ENCODE data around the gene DNLZ.
"Not testable (repeated sequence)": the region's sequence is repeated elsewhere in the genome, so short reads cannot be mapped to it uniquely, and the experiment has no call there.

DNLZ gene

DNA sequence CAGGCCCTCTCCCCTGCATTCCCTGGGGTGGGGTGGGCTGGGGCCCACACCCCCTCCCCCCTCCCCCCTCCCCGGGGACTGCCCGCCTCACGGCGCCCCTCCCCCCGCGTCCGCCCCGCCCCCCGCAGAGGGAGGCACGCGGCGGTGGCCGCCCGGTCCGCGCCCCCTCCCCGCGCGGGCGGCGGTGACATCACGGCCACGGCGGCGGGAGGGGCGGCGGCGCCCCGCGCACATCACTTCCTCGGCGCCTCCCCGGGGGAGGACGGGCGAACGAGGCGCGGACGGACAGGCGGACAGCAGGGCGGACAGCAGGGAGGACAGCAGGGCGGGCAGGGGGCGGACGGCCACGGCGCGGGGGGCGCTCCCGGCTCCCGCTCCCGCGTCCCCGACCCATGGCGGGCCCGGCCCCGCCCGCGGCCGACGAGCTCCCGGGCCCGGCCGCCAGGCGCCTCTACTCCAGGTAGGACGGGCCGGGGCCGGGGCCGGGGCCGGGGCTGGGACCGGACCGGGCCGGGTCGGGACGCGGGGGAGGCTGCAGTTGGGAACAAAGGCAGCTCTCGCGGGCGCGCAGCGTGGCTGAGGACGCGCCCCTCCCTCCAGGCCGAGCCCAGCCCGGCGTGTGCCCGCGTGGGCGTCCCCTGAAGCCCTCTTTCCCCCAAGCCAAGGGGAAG lies 36.1 kb downstream of the DNLZ start, which contains the start of gene GPSM1:
TSS of gene GPSM1 (plus strand) at position 236 of the 671 bp plus-strand sequence. CDS start at position 393, 157 bp downstream.
- H3K27me3 Mint-ChIP-seq (ENCODE audit: low read depth): no peaks in the 10 kb centered on the region
- no peak within 1 kb of the TSS for H3K27ac Mint-ChIP-seq
- peaks cover 3% of the 10 kb centered on the region for H3K4me1 Mint-ChIP-seq (ENCODE audit: low read depth)
- no peaks in the 10 kb centered on the region for H3K9me3 Mint-ChIP-seq
- no peaks in the 10 kb centered on the region for H3K36me3 Mint-ChIP-seq (ENCODE audit: low read depth)
- peak; percentile 60 for DNase-seq (ENCODE audit: low spot score)
- peak within 1 kb of the TSS; percentile 68 for H3K4me3 Mint-ChIP-seq

GRCh38 chr9:136326761-136327303 lies 36.7 kb downstream of the DNLZ start:
- peak overlapping the region; percentile 68 for H3K4me3 Mint-ChIP-seq
- DNase-seq (ENCODE audit: low spot score): no peak
- H3K27ac Mint-ChIP-seq: no peak overlapping the region
- peaks cover 3% of the 10 kb centered on the region for H3K4me1 Mint-ChIP-seq (ENCODE audit: low read depth)
- no peaks in the 10 kb centered on the region for H3K27me3 Mint-ChIP-seq (ENCODE audit: low read depth)
- no peaks in the 10 kb centered on the region for H3K36me3 Mint-ChIP-seq (ENCODE audit: low read depth)
- no peaks in the 10 kb centered on the region for H3K9me3 Mint-ChIP-seq

GRCh38 chr9:136326061-136326760 lies 37.3 kb downstream of the DNLZ start:
- peaks cover 3% of the 10 kb centered on the region for H3K4me1 Mint-ChIP-seq (ENCODE audit: low read depth)
- no peak overlapping the region for H3K27ac Mint-ChIP-seq
- no peaks in the 10 kb centered on the region for H3K36me3 Mint-ChIP-seq (ENCODE audit: low read depth)
- H3K4me3 Mint-ChIP-seq: no peak overlapping the region
- no peak for DNase-seq (ENCODE audit: low spot score)
- H3K27me3 Mint-ChIP-seq (ENCODE audit: low read depth): no peaks in the 10 kb centered on the region
- H3K9me3 Mint-ChIP-seq: no peaks in the 10 kb centered on the region

- no peaks in the 10 kb centered on the region for H3K27me3 Mint-ChIP-seq (ENCODE audit: low read depth)
- H3K4me1 Mint-ChIP-seq (ENCODE audit: low read depth): peaks cover 3% of the 10 kb centered on the region
- no peak overlapping the region for H3K4me3 Mint-ChIP-seq
- H3K27ac Mint-ChIP-seq: no peak overlapping the region
- no peak for DNase-seq (ENCODE audit: low spot score)
- no peaks in the 10 kb centered on the region for H3K9me3 Mint-ChIP-seq
- no peaks in the 10 kb centered on the region for H3K36me3 Mint-ChIP-seq (ENCODE audit: low read depth)
Observed at GRCh38 chr9:136325358-136325757, 38.2 kb downstream of the DNLZ start.

GRCh38 chr9:136324501-136325300 lies 38.8 kb downstream of the DNLZ start:
- no peaks in the 10 kb centered on the region for H3K36me3 Mint-ChIP-seq (ENCODE audit: low read depth)

GRCh38 chr9:136323371-136323789 lies 40.2 kb downstream of the DNLZ start:
- Mint-ChIP-seq H3K27ac (no peak overlapping the region), H3K36me3 (ENCODE audit: low read depth) (no peaks in the 10 kb centered on the region), H3K27me3 (ENCODE audit: low read depth) (no peaks in the 10 kb centered on the region), H3K4me3 (no peak overlapping the region), H3K9me3 (no peaks in the 10 kb centered on the region), H3K4me1 (ENCODE audit: low read depth) (no peaks in the 10 kb centered on the region)
- no peak for DNase-seq (ENCODE audit: low spot score)

More at GRCh38 chr9:136324501-136325300, 38.8 kb downstream of the DNLZ start:
- H3K4me3 Mint-ChIP-seq: no peak overlapping the region
- H3K27me3 Mint-ChIP-seq (ENCODE audit: low read depth): no peaks in the 10 kb centered on the region
- H3K9me3 Mint-ChIP-seq: no peaks in the 10 kb centered on the region
- DNase-seq (ENCODE audit: low spot score): no peak
- H3K4me1 Mint-ChIP-seq (ENCODE audit: low read depth): peaks cover 3% of the 10 kb centered on the region
- no peak overlapping the region for H3K27ac Mint-ChIP-seq

GRCh38 chr9:136322756-136323330 lies 40.7 kb downstream of the DNLZ start:
- H3K4me1 Mint-ChIP-seq (ENCODE audit: low read depth): no peaks in the 10 kb centered on the region
- DNase-seq (ENCODE audit: low spot score): no peak
- no peaks in the 10 kb centered on the region for H3K27me3 Mint-ChIP-seq (ENCODE audit: low read depth)
- no peak overlapping the region for H3K4me3 Mint-ChIP-seq
- H3K36me3 Mint-ChIP-seq (ENCODE audit: low read depth): no peaks in the 10 kb centered on the region
- H3K9me3 Mint-ChIP-seq: no peaks in the 10 kb centered on the region
- no peak overlapping the region for H3K27ac Mint-ChIP-seq

DNA sequence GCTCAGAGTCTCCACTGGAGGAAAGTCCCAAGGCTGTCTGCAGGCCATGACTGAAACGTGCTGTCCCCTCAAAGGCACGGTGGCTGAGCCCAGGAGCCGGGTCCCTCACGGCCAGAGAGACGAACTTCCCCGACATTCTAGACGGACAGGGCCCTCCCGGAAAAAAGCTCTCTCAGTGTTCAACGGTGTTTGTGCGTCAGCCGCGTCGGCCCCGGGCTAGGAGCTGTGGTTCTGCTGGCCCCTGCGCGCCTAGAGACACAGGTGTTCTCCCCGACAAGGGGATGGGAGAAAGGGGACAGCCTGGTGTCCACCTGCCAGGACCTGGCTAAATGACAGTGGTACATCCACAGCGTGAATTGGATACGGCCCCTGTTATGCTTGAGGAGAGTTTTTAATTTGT lies 42.0 kb downstream of the DNLZ start:
- Mint-ChIP-seq H3K4me3 (no peak overlapping the region), H3K9me3 (peaks cover under 1% of the 10 kb centered on the region), H3K27me3 (ENCODE audit: low read depth) (no peaks in the 10 kb centered on the region), H3K36me3 (ENCODE audit: low read depth) (no peaks in the 10 kb centered on the region), H3K4me1 (ENCODE audit: low read depth) (no peaks in the 10 kb centered on the region), H3K27ac (no peak overlapping the region)
- DNase-seq (ENCODE audit: low spot score): no peak

DNA sequence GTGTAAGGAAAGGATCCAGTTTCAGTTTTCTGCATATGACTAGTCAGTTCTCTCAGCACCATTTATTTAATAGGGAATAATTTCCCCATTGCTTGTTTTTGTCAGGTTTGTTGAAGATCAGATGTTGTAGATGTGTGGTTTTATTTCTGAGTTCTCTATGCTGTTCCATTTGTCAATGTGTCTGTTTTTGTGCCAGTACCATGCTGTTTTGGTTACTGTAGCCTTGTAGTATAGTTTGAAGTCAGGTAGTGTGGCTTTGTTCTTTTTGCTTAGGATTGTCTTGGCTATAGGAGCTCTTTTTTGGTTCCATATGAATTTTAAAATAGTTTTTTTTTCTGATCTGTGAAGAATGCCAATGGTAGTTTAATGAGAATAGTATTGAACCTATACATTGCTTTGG lies 42.6 kb downstream of the DNLZ start:
- H3K9me3 Mint-ChIP-seq; H3K27ac Mint-ChIP-seq; H3K4me3 Mint-ChIP-seq; H3K27me3 Mint-ChIP-seq (ENCODE audit: low read depth); H3K4me1 Mint-ChIP-seq (ENCODE audit: low read depth); H3K36me3 Mint-ChIP-seq (ENCODE audit: low read depth); DNase-seq (ENCODE audit: low spot score): not testable (repeated sequence)

GRCh38 chr9:136319955-136320354 lies 43.6 kb downstream of the DNLZ start:
- H3K9me3 Mint-ChIP-seq: peaks cover 17% of the 10 kb centered on the region
- not testable (repeated sequence) for H3K4me1 Mint-ChIP-seq (ENCODE audit: low read depth); H3K27ac Mint-ChIP-seq; H3K27me3 Mint-ChIP-seq (ENCODE audit: low read depth); DNase-seq (ENCODE audit: low spot score); H3K36me3 Mint-ChIP-seq (ENCODE audit: low read depth); H3K4me3 Mint-ChIP-seq

- H3K4me1 Mint-ChIP-seq (ENCODE audit: low read depth); DNase-seq (ENCODE audit: low spot score); H3K4me3 Mint-ChIP-seq; H3K27ac Mint-ChIP-seq; H3K36me3 Mint-ChIP-seq (ENCODE audit: low read depth); H3K27me3 Mint-ChIP-seq (ENCODE audit: low read depth): not testable (repeated sequence)
- H3K9me3 Mint-ChIP-seq: peaks cover 23% of the 10 kb centered on the region
Observed at GRCh38 chr9:136319244-136319643, 44.3 kb downstream of the DNLZ start.

GRCh38 chr9:136318776-136319241 lies 44.7 kb downstream of the DNLZ start:
- Mint-ChIP-seq H3K36me3 (ENCODE audit: low read depth) (no peaks in the 10 kb centered on the region), H3K9me3 (peaks cover 23% of the 10 kb centered on the region), H3K27me3 (ENCODE audit: low read depth) (peaks cover 2% of the 10 kb centered on the region), H3K4me1 (ENCODE audit: low read depth) (no peaks in the 10 kb centered on the region), H3K4me3 (no peak overlapping the region), H3K27ac (no peak overlapping the region)
- DNase-seq (ENCODE audit: low spot score): no peak

GRCh38 chr9:136318111-136318775 lies 45.3 kb downstream of the DNLZ start:
- H3K9me3 Mint-ChIP-seq: peaks cover 23% of the 10 kb centered on the region
- no peaks in the 10 kb centered on the region for H3K36me3 Mint-ChIP-seq (ENCODE audit: low read depth)
- H3K27me3 Mint-ChIP-seq (ENCODE audit: low read depth): peaks cover 2% of the 10 kb centered on the region
- no peak overlapping the region for H3K4me3 Mint-ChIP-seq
- H3K27ac Mint-ChIP-seq: no peak overlapping the region
- H3K4me1 Mint-ChIP-seq (ENCODE audit: low read depth): no peaks in the 10 kb centered on the region
- DNase-seq (ENCODE audit: low spot score): no peak

Measured in T-helper 2 cell treated with Interferon-gamma antibody and Interleukin-4, amounts not matched to agents 5 μg/mL and 100 μg/mL, for 36 hours (primary cell).